ENCODE results near the gene ERVW-1. TPM values are rescaled to one million over a fixed set of nuclear protein-coding genes. Genes with fewer than 3 reads are reported as not detected.
A peak's percentile ranks its signal among the peaks of the same experiment; 100 is the strongest.
"Not testable (repeated sequence)": the region's sequence is repeated elsewhere in the genome, so short reads cannot be mapped to it uniquely, and the experiment has no call there.

Gene ERVW-1
- total and polyA plus RNA-seq, 7 experiments from 2014 or later = 0.24 TPM; not detected in 6

- POLR2A ChIA-PET; H3K4me3 ChIP-seq (ENCODE audit: low read length); H3K27me3 Mint-ChIP-seq; H3K9me3 Mint-ChIP-seq; H3K27ac ChIP-seq (ENCODE audit: low read depth, low read length); H3K9me3 ChIP-seq (ENCODE audit: control insufficient read depth in 2 of 3, low read length in 3 of 3); ATAC-seq; H3K27ac Mint-ChIP-seq; H3K36me3 ChIP-seq (ENCODE audit: control insufficient read depth in 2 of 3, insufficient read depth in 3 of 3, low read length in 3 of 3); H3K27me3 ChIP-seq (ENCODE audit: control insufficient read depth in 2 of 2, insufficient read depth in 2 of 2, low read length in 2 of 2); DNase-seq; intact Hi-C loops (cut with micrococcal nuclease); H3K4me1 ChIP-seq (ENCODE audit: control insufficient read depth in 2 of 2, insufficient read depth in 2 of 2, low read length in 2 of 2); H3K4me3 Mint-ChIP-seq; CTCF ChIA-PET; H3K4me1 Mint-ChIP-seq: not testable (repeated sequence)
- H3K36me3 Mint-ChIP-seq = peaks cover 0 to 14% (median 2%) of the 10 kb centered on the region in 5 donors
Observed at GRCh38 chr7:92475261-92475770, 2.4 kb downstream of the ERVW-1 start.

DNA sequence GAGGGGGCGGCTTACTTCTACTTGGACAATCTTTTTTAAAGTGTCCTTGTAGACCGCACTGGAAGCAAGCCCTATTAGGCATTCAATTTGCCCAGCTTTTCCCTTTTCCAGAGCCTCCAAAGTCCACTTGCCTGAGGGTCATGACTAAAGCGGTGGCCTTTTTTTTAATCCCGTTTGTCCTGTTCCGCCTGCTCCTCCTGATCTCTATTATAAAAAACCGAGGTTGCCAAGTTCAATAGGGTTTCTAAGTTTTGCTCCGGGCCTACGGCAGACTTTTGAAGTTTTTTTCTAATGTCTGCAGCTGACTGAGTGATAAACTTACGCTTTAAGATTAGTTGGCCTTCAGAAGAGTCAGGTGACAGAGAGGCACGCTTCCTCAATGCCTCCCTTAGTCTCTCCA is 3.8 kb downstream of the ERVW-1 start:
- ATAC-seq; POLR2A ChIA-PET; H3K4me3 ChIP-seq (ENCODE audit: low read length); H3K27me3 ChIP-seq (ENCODE audit: control insufficient read depth in 2 of 2, insufficient read depth in 2 of 2, low read length in 2 of 2); H3K9me3 ChIP-seq (ENCODE audit: control insufficient read depth in 2 of 3, low read length in 3 of 3); H3K4me1 Mint-ChIP-seq; H3K4me3 Mint-ChIP-seq; intact Hi-C loops (cut with micrococcal nuclease); H3K27ac ChIP-seq (ENCODE audit: low read depth, low read length); H3K4me1 ChIP-seq (ENCODE audit: control insufficient read depth in 2 of 2, insufficient read depth in 2 of 2, low read length in 2 of 2); H3K27ac Mint-ChIP-seq; H3K9me3 Mint-ChIP-seq; H3K36me3 ChIP-seq (ENCODE audit: control insufficient read depth in 2 of 3, insufficient read depth in 3 of 3, low read length in 3 of 3); H3K27me3 Mint-ChIP-seq; CTCF ChIA-PET; DNase-seq: not testable (repeated sequence)
- peaks cover 5 to 21% (median 6%) of the 10 kb centered on the region in 5 donors for H3K36me3 Mint-ChIP-seq

GRCh38 chr7:92468589-92468988 is 9.2 kb downstream of the ERVW-1 start:
- H3K9me3 ChIP-seq (ENCODE audit: control insufficient read depth in 2 of 3, low read length in 3 of 3); CTCF ChIA-PET; H3K4me3 Mint-ChIP-seq; ATAC-seq; H3K27me3 Mint-ChIP-seq; DNase-seq; H3K27ac ChIP-seq (ENCODE audit: low read depth, low read length); H3K4me3 ChIP-seq (ENCODE audit: low read length); H3K4me1 ChIP-seq (ENCODE audit: control insufficient read depth in 2 of 2, insufficient read depth in 2 of 2, low read length in 2 of 2); H3K36me3 ChIP-seq (ENCODE audit: control insufficient read depth in 2 of 3, insufficient read depth in 3 of 3, low read length in 3 of 3); H3K27me3 ChIP-seq (ENCODE audit: control insufficient read depth in 2 of 2, insufficient read depth in 2 of 2, low read length in 2 of 2); POLR2A ChIA-PET; H3K4me1 Mint-ChIP-seq; H3K27ac Mint-ChIP-seq: not testable (repeated sequence)
- H3K36me3 Mint-ChIP-seq = peaks cover 8 to 30% (median 20%) of the 10 kb centered on the region in 5 donors
- H3K9me3 Mint-ChIP-seq = peaks cover 0 to 23% (median 7%) of the 10 kb centered on the region in 11 donors
- intact Hi-C loops (cut with micrococcal nuclease) = loop anchor here in 1 of 2 donors (1.0 kb wide), 1 partner anchor 21 kb away; no protein-coding TSS in a partner anchor

DNA sequence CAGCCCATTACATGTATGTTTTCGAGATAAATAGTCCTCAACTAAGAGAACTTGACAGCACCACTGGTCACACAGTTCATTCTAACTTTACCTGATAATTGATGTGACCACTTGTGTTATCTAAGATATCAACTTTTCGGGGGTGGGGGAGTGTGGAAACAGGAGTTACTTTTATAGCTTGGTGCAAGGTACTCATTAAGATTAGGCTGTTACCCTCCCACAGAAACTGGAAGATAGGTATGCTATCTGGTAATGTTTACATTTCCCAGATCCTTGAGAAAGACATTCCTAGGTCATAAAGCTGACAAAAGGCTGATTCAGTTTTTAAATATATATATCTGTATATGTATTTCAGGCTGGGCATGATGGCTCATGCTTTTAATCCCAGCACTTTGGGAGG is 11.1 kb downstream of the ERVW-1 start:
- Mint-ChIP-seq H3K27me3 (no peaks in the 10 kb centered on the region), H3K36me3 (peaks cover 8 to 23% (median 17%) of the 10 kb centered on the region in 5 donors), H3K4me1 (peaks cover 0 to under 1% (median 0%) of the 10 kb centered on the region in 7 donors), H3K9me3 (peaks cover 0 to 23% (median 7%) of the 10 kb centered on the region in 11 donors), H3K27ac (peak overlapping the region in 1 of 9 donors; percentile 49), H3K4me3 (no peak overlapping the region)
- ATAC-seq (no peak), DNase-seq (no peak)
- ChIA-PET POLR2A (interaction anchor here (0.8 kb wide), 1 partner anchor 18 kb away, joined by 3 read pairs; no protein-coding TSS in a partner anchor), CTCF (interaction anchor here (1.4 kb wide), 1 partner anchor 43 kb away, joined by 3 read pairs; no protein-coding TSS in a partner anchor)
- H3K9me3 ChIP-seq (ENCODE audit: control insufficient read depth in 2 of 3, low read length in 3 of 3) = no peaks in the 10 kb centered on the region
- intact Hi-C loops (cut with micrococcal nuclease) = no loop called here
- no peak overlapping the region for H3K27ac ChIP-seq (ENCODE audit: low read depth, low read length)
- no peaks in the 10 kb centered on the region for H3K4me1 ChIP-seq (ENCODE audit: control insufficient read depth in 2 of 2, insufficient read depth in 2 of 2, low read length in 2 of 2)
- no peaks in the 10 kb centered on the region for H3K36me3 ChIP-seq (ENCODE audit: control insufficient read depth in 2 of 3, insufficient read depth in 3 of 3, low read length in 3 of 3)
- H3K4me3 ChIP-seq (ENCODE audit: low read length) = no peak overlapping the region
- no peaks in the 10 kb centered on the region for H3K27me3 ChIP-seq (ENCODE audit: control insufficient read depth in 2 of 2, insufficient read depth in 2 of 2, low read length in 2 of 2)

- Mint-ChIP-seq H3K4me3 (no peak overlapping the region), H3K27ac (peak overlapping the region in 1 of 9 donors; percentile 36), H3K36me3 (peaks cover 6 to 21% (median 15%) of the 10 kb centered on the region in 5 donors), H3K4me1 (peaks cover 0 to 2% (median 0%) of the 10 kb centered on the region in 7 donors), H3K27me3 (no peaks in the 10 kb centered on the region), H3K9me3 (peaks cover 0 to 22% (median 7%) of the 10 kb centered on the region in 11 donors)
- ATAC-seq (no peak), DNase-seq (no peak)
- ChIA-PET CTCF (interaction anchor here (0.6 kb wide), 1 partner anchor 29 kb away, joined by 6 read pairs; no protein-coding TSS in a partner anchor), POLR2A (no interaction called here)
- intact Hi-C loops (cut with micrococcal nuclease) = loop anchor here (5.0 kb wide), 3 partner anchors 287 to 1382 kb away; partner anchors contain the start of genes LRRD1 (in 1 of the 2) and MTERF1 (in 1 of the 2)
- no peaks in the 10 kb centered on the region for H3K36me3 ChIP-seq (ENCODE audit: control insufficient read depth in 2 of 3, insufficient read depth in 3 of 3, low read length in 3 of 3)
- no peak overlapping the region for H3K27ac ChIP-seq (ENCODE audit: low read depth, low read length)
- no peaks in the 10 kb centered on the region for H3K4me1 ChIP-seq (ENCODE audit: control insufficient read depth in 2 of 2, insufficient read depth in 2 of 2, low read length in 2 of 2)
- H3K4me3 ChIP-seq (ENCODE audit: low read length) = no peak overlapping the region
- H3K9me3 ChIP-seq (ENCODE audit: control insufficient read depth in 2 of 3, low read length in 3 of 3) = no peaks in the 10 kb centered on the region
- no peaks in the 10 kb centered on the region for H3K27me3 ChIP-seq (ENCODE audit: control insufficient read depth in 2 of 2, insufficient read depth in 2 of 2, low read length in 2 of 2)
Observed at GRCh38 chr7:92464515-92464914, 13.2 kb downstream of the ERVW-1 start.

DNA sequence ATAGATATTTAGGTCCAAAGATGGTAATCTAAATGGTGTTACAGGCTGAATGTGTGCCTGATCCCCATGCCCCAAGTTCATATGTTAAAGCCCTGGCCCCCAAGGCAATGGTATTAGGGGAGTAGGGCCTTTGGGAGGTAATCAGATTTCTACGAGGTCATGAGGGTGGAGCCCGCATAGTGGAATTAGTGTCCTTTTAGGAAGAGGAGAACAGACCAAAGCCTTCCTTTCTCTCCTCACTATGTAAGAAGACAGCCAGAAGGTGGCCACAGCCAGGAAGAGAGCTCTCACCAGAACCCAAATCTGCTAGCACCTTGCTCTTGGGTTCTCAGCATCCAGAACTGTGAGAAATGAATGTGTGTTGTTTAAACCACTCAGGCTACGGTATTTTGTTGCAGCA is 15.2 kb downstream of the ERVW-1 start:
- intact Hi-C loops (cut with micrococcal nuclease) = loop anchor here (5.0 kb wide), 3 partner anchors 285 to 1380 kb away; partner anchors contain the start of genes LRRD1 (in 1 of the 2) and MTERF1 (in 1 of the 2)
- Histone ChIP-seq H3K27me3 (ENCODE audit: control insufficient read depth in 2 of 2, insufficient read depth in 2 of 2, low read length in 2 of 2) (no peaks in the 10 kb centered on the region), H3K27ac (ENCODE audit: low read depth, low read length) (no peak overlapping the region), H3K4me1 (ENCODE audit: control insufficient read depth in 2 of 2, insufficient read depth in 2 of 2, low read length in 2 of 2) (no peaks in the 10 kb centered on the region), H3K9me3 (ENCODE audit: control insufficient read depth in 2 of 3, low read length in 3 of 3) (no peaks in the 10 kb centered on the region), H3K4me3 (ENCODE audit: low read length) (no peak overlapping the region), H3K36me3 (ENCODE audit: control insufficient read depth in 2 of 3, insufficient read depth in 3 of 3, low read length in 3 of 3) (no peaks in the 10 kb centered on the region)
- H3K36me3 Mint-ChIP-seq = peaks cover 0 to 7% (median 4%) of the 10 kb centered on the region in 5 donors
- H3K27me3 Mint-ChIP-seq = no peaks in the 10 kb centered on the region
- H3K4me1 Mint-ChIP-seq = peaks cover 0 to 2% (median 0%) of the 10 kb centered on the region in 7 donors
- ChIA-PET POLR2A (no interaction called here), CTCF (no interaction called here)
- H3K4me3 Mint-ChIP-seq = no peak overlapping the region
- DNase-seq = no peak
- H3K27ac Mint-ChIP-seq = peak overlapping the region in 1 of 9 donors; percentile 30
- peaks cover 0 to 3% (median 0%) of the 10 kb centered on the region in 11 donors for H3K9me3 Mint-ChIP-seq
- ATAC-seq = no peak
